H1 (cell line): Measurements from ENCODE around the gene C5. TPM values are rescaled to one million over a fixed set of nuclear protein-coding genes. Genes with fewer than 3 reads are reported as not detected.

Experiments used
- CHD7 ChIP-seq: fragments of 300-600 bp; sonication (generic); IDR thresholded peaks from 2 replicates; pipeline ENCODE4 v1.7.1; 2012; ENCODE audit warnings: low read length, moderate library complexity, mild to moderate bottlenecking, inconsistent platforms; ENCODE audit not compliant: insufficient replicate concordance
- NANOG ChIP-seq: IDR thresholded peaks from 2 replicates; pipeline ENCODE4 v1.6.1; 2011; ENCODE audit warnings: low read length, low read depth, mild to moderate bottlenecking, inconsistent platforms; ENCODE audit not compliant: insufficient read depth, poor library complexity, severe bottlenecking
- POLR2AphosphoS5 ChIP-seq: IDR thresholded peaks from 2 replicates; pipeline ENCODE4 v1.6.1; 2011; ENCODE audit warnings: low read depth, low read length
- polyA plus RNA-seq, 7 experiments: library from polyadenylated mRNA; depleted of rRNA in 3 of 7; stranded (reverse) in 5 of 7; unstranded in 2 of 7; fragments of >200 nt in 5 of 7; fragments of 200-250 nt in 2 of 7; gene quantifications; 1 replicate in 5 of 7; 2 replicates in 1 of 7; 4 replicates in 1 of 7; pipeline versions ENCODE4 v1.2.1 to v1.2.3, GENCODE V29; 2011 to 2013; ENCODE audit warnings: missing spikeins in 2 of 7, mixed read lengths in 2 of 7
- total RNA-seq: library from RNA; stranded (reverse); fragmentation: NEBNext Ultra II Directional; extraction: Animal tissue kit (Norgen Biotek cat#: 25700); gene quantifications from 2 replicates; pipeline ENCODE4 v1.2.1, GENCODE V29; 2021

The C5 gene
- total and polyA plus RNA-seq, 2 of the 8 experiments (the other 6 are each of a cell fraction or from before 2014, with no cell fraction given), result 0.24 to 0.35 TPM

- no peak for TF ChIP-seq CHD7
- TF ChIP-seq NANOG, result no peak
- no peak for TF ChIP-seq POLR2AphosphoS5
These were observed 138.7 kb downstream of the C5 start (continued) for GRCh38 chr9:120911295-120911837.
